K562 (cell line): Measurements from ENCODE around the gene GLB1L. TPM values are rescaled to one million over a fixed set of nuclear protein-coding genes. Genes with fewer than 3 reads are reported as not detected.
A peak's percentile ranks its signal among the peaks of the same experiment; 100 is the strongest.

Source experiments
- FOXA1 ChIP-seq: fragments of 450-650 bp; IDR thresholded peaks from 2 replicates; pipeline ENCODE4 v1.6.1; 2016; ENCODE audit warnings: mild to moderate bottlenecking, borderline replicate concordance
- FOXP4 ChIP-seq: sonication (generic); formaldehyde crosslinking; IDR thresholded peaks from 2 replicates; pipeline ENCODE4 v1.8.0; 2022; ENCODE audit warnings: mild to moderate bottlenecking, missing genetic modification reagents, borderline replicate concordance
- GATAD2B ChIP-seq: fragments of 450-650 bp; IDR thresholded peaks from 2 replicates; pipeline ENCODE4 v1.6.1; 2017; ENCODE audit warnings: mild to moderate bottlenecking, borderline replicate concordance
- MBD2 ChIP-seq: sonication (generic); IDR thresholded peaks from 2 replicates; pipeline ENCODE4 v1.6.1; 2016; ENCODE audit warnings: low read depth, borderline replicate concordance
- MYC ChIP-seq, 2 experiments: fragments of 250-450 bp in 1 of 2; sonication (Bioruptor Pico) in 1 of 2; IDR thresholded peaks; 2 replicates each; pipeline versions ENCODE4 v1.5.1 to v1.6.1; 2012 to 2021; ENCODE audit warnings: low read depth in 2 of 2, borderline replicate concordance in 1 of 2, improper control_type of control experiment in 1 of 2, low read length in 1 of 2, mild to moderate bottlenecking in 1 of 2, moderate library complexity in 1 of 2
- NCOA2 ChIP-seq, 2 experiments: fragments of 450-650 bp; IDR thresholded peaks; 2 replicates each; pipeline ENCODE4 v1.6.1; 2018; ENCODE audit warnings: mild to moderate bottlenecking in 2 of 2, moderate library complexity in 1 of 2; ENCODE audit not compliant: partially characterized antibody in 2 of 2
- NFYB ChIP-seq: IDR thresholded peaks from 2 replicates; pipeline ENCODE4 v1.6.1; 2011; ENCODE audit warnings: mild to moderate bottlenecking, moderate library complexity; ENCODE audit not compliant: insufficient read length; ENCODE audit errors: extremely low read depth
- PCBP1 ChIP-seq: fragments of 200-400 bp; formaldehyde crosslinking; IDR thresholded peaks from 2 replicates; pipeline ENCODE4 v1.6.1; 2018; ENCODE audit warnings: mild to moderate bottlenecking, low read depth, low read length; ENCODE audit not compliant: poor library complexity, severe bottlenecking
- RBBP5 ChIP-seq: fragments of 200-600 bp; sonication (generic); IDR thresholded peaks from 2 replicates; pipeline ENCODE4 v1.6.1; 2012; ENCODE audit warnings: borderline replicate concordance, mild to moderate bottlenecking, low read length, control low read depth, inconsistent platforms; ENCODE audit not compliant: insufficient read depth, poor library complexity, severe bottlenecking
- RBM17 ChIP-seq: fragments of 200-400 bp; formaldehyde crosslinking; IDR thresholded peaks from 2 replicates; pipeline ENCODE4 v1.6.1; 2017; ENCODE audit warnings: low read depth, mild to moderate bottlenecking, low read length, borderline replicate concordance
- TAF1 ChIP-seq: IDR thresholded peaks from 2 replicates; pipeline ENCODE4 v1.6.1; 2011; ENCODE audit warnings: mild to moderate bottlenecking, low read length, moderate library complexity; ENCODE audit not compliant: insufficient read depth, control insufficient read depth, severe bottlenecking; ENCODE audit errors: extremely low read depth
- TFAP4 ChIP-seq: sonication (generic); formaldehyde crosslinking; IDR thresholded peaks from 2 replicates; pipeline ENCODE4 v1.8.0; 2022; ENCODE audit warnings: missing genetic modification reagents, mild to moderate bottlenecking, moderate library complexity, borderline replicate concordance
- ZBTB12 ChIP-seq: fragments of 250-450 bp; sonication (Bioruptor Pico); IDR thresholded peaks from 2 replicates; pipeline ENCODE4 v1.4.0; 2020
- ZBTB7A ChIP-seq: IDR thresholded peaks from 2 replicates; pipeline ENCODE4 v1.6.1; 2011; ENCODE audit warnings: low read depth, mild to moderate bottlenecking, low read length, moderate library complexity, borderline replicate concordance; ENCODE audit not compliant: control insufficient read depth
- ZNF592 ChIP-seq: fragments of 450-650 bp; IDR thresholded peaks from 2 replicates; pipeline ENCODE4 v1.6.1; 2017; ENCODE audit warnings: antibody characterized with exemption, mild to moderate bottlenecking
- polyA plus RNA-seq, 8 experiments: library from polyadenylated mRNA; depleted of rRNA in 4 of 8; stranded (reverse) in 5 of 8; unstranded in 3 of 8; fragments of >200 nt; fragmentation: Nextera tagmentation in 2 of 8; fragmentation: Illumina TruSeq in 1 of 8; extraction: Ambion mirVana in 2 of 8; extraction: Trizol in 1 of 8; gene quantifications; 2 replicates each; pipeline versions ENCODE4 v1.2.1 to v1.2.3, GENCODE V29; 2011 to 2014; ENCODE audit warnings: inconsistent platforms in 1 of 8, missing spikeins in 1 of 8
- total RNA-seq, 7 experiments: library from RNA; depleted of rRNA in 6 of 7; stranded (reverse); fragments of >200 nt in 6 of 7; fragmentation: Illumina TruSeq in 2 of 7; extraction: Trizol in 2 of 7; gene quantifications; 2 replicates each; pipeline versions ENCODE4 v1.2.1 to v1.2.3, GENCODE V29; 2011 to 2021; ENCODE audit warnings: low replicate concordance in 1 of 7

GLB1L gene
- total and polyA plus RNA-seq, 9 of the 15 experiments (the other 6 are each of a cell fraction or from before 2014, with no cell fraction given), result 0.42 to 2.9 (median 2.5) TPM

GRCh38 chr2:219229305-219230058 lies 15.8 kb downstream of the GLB1L start, which contains the start of the genes ANKZF1 and ATG9A (continued):
- no peak for TF ChIP-seq NCOA2 (IDR thresholded peaks at IDR 0.05; ENCODE audit: partially characterized antibody in 2 of 2)
- peak; percentile 82 for TF ChIP-seq MYC (IDR thresholded peaks at IDR 0.05; ENCODE audit: low read depth, low read length)
- no peak for TF ChIP-seq MYC (CRISPR knock-in tag; IDR thresholded peaks at IDR 0.05; ENCODE audit: borderline replicate concordance, low read depth)
- peak; percentile 46 for TF ChIP-seq PCBP1
- TF ChIP-seq TAF1, result peak; percentile 88
- TF ChIP-seq RBM17, result no peak
- TF ChIP-seq MBD2, result peak; percentile 96
- TF ChIP-seq ZNF592, result no peak
- peak; percentile 66; the same call in 1 of the 2 replicates for TF ChIP-seq ZBTB7A
- no peak for TF ChIP-seq FOXP4 (CRISPR knock-in tag)
- TF ChIP-seq TFAP4 (CRISPR knock-in tag), result peak; percentile 75; the same call in 1 of the 2 replicates
- peak; percentile 20; the same call in 1 of the 2 replicates for TF ChIP-seq ZBTB12 (CRISPR knock-in tag)
- no peak for TF ChIP-seq FOXA1
- peak; percentile 96 for TF ChIP-seq NFYB
- TF ChIP-seq RBBP5, result peak; percentile 59
- peak; percentile 65; the same call in 1 of the 2 replicates for TF ChIP-seq GATAD2B
